Medulla oblongata (tissue), 1 donor: Measurements from ENCODE around the gene UBL4B.

Experiments used
- DNase-seq: peaks from one replicate; pipeline ENCODE4 v3.0.0-alpha.2; 2015; ENCODE audit errors: extremely low spot score

Gene UBL4B

DNA sequence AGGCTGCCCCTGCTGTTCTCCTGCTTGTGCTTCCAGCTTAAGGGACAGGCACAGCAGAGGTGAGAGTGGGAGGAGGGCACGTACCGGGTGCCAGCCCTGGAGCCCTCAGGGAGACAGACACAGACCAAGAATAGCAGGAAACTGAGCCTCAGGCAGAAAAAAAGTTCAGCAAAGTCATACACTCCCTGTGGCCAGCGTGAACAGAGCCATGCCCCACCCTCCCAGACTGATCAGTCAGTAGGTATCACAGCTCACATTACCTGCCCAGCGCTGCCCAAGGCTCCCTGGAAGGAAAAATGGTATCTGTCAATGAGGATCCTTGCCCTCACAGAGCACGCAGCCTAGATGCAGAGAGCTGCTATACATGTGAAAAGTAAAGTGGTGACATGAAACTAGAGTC is 1.3 kb downstream of the UBL4B start:
- no peak for DNase-seq

GRCh38 chr1:110114173-110114572 is 1.9 kb downstream of the UBL4B start:
- DNase-seq, result no peak

DNA sequence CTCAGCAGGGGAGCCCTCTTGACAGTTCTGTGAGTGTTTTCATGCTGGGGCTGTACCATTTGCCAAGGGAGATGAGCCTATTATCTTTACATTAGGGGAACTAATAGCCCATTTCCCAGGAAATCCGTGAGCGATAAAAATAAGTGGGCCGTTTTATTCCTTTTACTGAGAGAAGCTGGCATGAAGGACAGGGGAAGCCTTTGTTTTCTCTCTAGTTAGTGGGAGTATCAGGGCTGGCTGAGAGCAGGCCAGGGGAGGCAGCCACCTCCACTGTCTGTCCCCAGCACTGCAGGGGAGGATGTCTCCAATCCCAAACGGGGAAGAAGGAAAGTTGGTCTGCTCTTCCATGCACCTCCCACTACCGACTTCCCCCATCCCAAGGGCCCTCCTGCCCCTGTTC is 2.5 kb downstream of the UBL4B start:
- DNase-seq, result peak; percentile 30

DNA sequence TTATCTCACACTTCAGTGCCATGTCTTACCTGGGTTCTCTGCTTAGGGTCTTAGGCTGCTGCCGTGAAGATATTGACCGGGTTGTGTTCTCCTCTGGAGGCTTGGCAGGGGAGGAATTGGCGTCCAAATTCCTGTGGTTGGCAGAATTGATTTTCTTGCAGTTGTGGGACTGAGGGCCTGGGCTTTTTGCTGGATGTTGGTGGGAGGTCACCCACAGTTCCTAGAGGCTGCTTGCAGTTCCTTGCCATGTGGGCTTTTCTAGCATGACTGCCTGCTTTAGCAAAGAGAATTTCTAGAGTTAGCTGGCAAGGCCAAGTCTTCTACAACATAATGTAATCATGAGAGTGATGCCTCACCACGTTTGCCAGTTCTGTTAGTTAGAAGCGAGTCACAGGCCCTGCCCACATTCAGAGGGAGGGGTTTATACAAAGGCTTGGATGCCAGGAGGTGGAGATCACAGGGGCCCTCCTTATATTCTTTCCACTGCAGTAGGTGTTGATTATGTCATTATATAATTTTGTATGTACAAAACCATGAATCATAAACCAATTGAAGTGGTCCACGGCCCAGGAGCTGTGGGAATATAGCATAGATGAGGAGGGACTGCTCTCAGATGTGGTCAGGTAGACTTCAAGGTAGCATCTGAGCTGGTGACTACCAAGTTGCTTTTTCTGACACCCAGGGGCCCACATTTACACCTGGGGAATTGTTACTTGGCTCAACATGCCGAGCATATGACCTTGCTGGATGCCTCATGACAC is 6.6 kb downstream of the UBL4B start:
- DNase-seq, result no peak

DNA sequence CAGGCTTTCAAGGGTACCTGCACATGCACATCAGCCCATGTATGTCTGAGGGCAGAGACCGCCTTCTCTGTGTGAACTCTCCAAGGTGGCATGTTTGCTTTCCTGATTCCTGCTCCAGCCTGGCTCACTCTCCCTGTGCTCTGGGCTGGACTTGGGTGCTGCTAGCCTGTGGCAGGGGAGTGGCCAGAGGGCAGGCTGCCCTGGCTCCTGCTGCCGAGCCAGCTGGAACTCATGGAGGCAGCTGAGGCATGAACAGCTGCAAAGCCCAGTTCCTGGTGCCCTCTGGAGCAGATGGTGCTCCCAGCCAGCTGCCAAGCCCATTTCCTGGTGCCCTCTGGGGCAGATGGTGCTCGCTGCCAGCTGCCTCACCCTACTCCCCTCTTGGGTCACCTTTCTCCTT is 7.6 kb downstream of the UBL4B start:
- DNase-seq, result no peak

GRCh38 chr1:110120960-110121561 is 8.8 kb downstream of the UBL4B start:
- no peak for DNase-seq

- no peak for DNase-seq
Observed at GRCh38 chr1:110123224-110123623, 11.0 kb downstream of the UBL4B start.

DNA sequence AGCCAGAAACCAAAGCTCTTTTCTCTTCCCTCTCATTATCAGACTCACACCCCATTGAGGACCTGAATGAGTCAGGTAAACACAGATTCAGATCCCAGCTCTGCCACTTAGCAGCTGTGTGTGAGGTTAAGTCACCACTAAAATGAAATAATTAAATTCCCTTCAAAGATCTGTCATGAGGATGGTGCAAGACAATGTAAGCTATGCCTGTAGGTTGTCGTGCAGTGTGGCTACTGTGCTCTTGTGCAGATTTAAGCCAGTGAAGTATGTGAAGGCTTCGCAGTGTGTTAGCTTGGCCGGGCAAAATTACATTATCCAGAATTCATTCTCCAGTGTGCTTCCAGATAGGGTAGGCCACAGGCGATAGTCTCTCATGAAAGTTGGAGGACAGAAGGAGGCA is 13.6 kb downstream of the UBL4B start:
- no peak for DNase-seq

DNA sequence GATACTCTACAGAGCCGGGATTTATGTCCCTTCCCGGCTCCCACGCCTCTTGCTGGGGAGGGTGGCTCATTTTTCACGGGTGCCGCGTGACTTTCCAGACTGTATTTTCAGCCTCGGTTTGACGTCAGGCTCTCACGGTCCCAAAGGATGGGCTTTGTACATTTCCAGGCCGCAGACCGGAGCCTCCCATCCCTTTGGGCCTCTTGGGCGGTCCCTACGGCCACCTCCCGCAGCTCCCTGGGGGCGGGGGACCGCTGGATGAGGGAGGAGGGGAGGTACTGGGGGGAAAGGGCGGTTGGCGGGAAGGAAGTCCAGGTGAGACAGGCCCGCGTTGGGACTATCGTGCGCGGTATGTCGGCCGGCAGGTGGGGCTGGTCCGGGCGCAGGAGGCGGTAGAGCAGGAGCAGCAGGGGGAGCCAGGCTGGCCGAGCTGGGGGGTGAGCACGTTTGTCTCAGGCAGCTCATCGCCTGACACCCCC is 17.9 kb downstream of the UBL4B start:
- no peak for DNase-seq

DNA sequence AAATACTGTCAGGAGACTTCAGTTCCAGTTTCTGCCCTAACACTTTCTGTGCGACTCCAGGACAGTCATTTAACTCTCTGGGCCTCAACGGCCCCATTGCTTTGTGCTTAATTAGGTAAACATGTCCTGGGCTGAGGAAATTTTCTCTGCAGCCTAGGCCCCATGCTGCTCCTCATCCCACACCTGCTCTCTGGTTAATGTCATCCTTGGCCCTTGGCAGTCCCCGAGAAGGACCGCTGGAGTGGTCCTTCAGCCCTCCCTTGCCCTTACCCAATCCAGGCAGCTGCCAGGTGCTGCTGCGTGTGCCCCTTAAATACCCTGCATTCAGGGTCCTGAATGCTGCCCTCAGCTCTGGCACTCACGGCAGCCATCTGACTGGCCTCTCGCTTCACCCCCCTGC is 18.7 kb downstream of the UBL4B start:
- DNase-seq, result no peak

- no peak for DNase-seq
Observed at GRCh38 chr1:110132682-110133081, 20.4 kb downstream of the UBL4B start.

DNA sequence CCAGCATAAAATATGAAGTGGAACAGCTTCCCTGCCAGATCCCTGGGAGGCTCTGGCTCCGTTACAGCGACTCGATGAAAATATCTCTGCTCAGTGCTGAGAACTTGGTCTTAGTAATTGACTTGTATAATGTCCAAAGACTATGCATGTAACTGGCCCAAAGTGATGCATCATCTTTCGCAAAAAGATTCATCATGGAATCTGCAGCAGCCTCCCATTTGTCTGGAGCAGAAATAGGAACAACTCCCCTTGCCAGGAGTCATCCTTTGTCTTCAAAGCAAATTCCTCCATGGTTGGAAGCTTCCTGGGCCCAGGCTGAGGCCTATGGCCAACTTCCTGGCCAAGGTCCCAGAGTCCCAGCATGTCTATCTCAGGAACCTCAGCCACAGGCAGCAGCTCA is 21.2 kb downstream of the UBL4B start:
- peak; percentile 21 for DNase-seq

DNA sequence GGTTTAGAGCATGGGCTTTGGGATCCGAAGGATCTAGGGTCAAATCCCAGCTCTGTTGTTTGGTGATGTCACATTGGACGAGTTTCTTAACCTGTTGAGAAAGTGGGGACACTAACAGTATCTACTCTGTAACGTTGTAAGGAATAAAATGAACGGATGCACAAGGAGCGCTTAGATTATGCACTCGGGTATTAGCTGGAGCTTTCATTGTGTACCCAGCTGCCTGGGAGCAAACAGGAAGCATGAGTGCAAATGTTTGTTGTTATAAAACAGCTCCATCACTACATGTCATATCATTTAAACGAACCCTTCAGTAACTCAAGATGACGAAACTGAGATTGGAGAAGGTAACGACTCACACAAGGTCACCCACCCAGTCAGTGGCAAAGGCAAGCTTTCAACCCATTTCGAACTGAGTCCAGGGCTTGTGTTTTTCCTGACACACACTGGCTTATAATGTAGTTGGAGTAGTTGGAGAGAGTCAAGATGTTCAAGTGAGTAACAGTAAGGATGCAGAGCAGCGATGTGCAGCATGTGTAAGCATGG is 21.9 kb downstream of the UBL4B start:
- DNase-seq, result no peak

GRCh38 chr1:110135246-110135645 is 23.0 kb downstream of the UBL4B start:
- DNase-seq, result no peak

DNA sequence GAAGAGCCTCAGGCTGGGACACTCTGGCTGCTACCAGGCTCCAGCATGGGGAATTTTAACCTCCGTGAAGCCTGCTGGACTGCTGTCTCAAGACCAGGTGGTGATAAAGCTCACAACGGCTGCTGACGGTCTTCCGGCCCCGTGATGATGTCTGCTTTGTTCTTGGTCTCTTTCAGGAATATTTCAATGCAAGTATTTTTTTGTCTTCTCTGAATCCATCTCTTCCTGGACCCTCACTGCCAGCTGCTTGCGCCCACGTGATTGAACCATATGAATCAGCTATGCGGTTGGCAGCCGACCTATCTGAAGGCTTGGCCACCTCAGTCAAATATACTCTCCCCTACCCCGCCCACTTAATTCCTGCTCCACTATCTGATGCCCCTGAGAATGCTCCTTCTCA is 23.4 kb downstream of the UBL4B start:
- no peak for DNase-seq

GRCh38 chr1:110136911-110137310 is 24.7 kb downstream of the UBL4B start:
- DNase-seq, result peak; percentile 20

GRCh38 chr1:110138956-110139355 is 26.7 kb downstream of the UBL4B start:
- DNase-seq, result no peak

GRCh38 chr1:110144366-110144765 is 32.1 kb downstream of the UBL4B start:
- DNase-seq, result no peak

- DNase-seq, result no peak
Observed at GRCh38 chr1:110148961-110149360, 36.7 kb downstream of the UBL4B start.

GRCh38 chr1:110150330-110151174 is 38.3 kb downstream of the UBL4B start, which contains the start of gene SLC6A17:
TSS of gene SLC6A17 (plus strand) at chr1:110150494. CDS start at chr1:110166930, 16,436 bp downstream.
- DNase-seq, result no peak

- DNase-seq, result no peak
Observed at GRCh38 chr1:110151175-110151669, 39.0 kb downstream of the UBL4B start.
